Retinal pigment epithelial cell (primary cell): ENCODE data around the gene LGALS3BP.

Experiments used
- DNase-seq: peaks from one replicate; pipeline ENCODE4 v3.0.0-alpha.2; 2010; ENCODE audit warnings: low read depth
- H3K4me3 ChIP-seq: 2 replicates; pipeline ENCODE4 v1.5.1; 2011; ENCODE audit warnings: mild to moderate bottlenecking, low read length, control low read depth, moderate library complexity
- CTCF ChIP-seq: conservative IDR thresholded peaks from 2 replicates; pipeline ENCODE4 v1.5.1; 2011; ENCODE audit warnings: low read depth, low read length, control low read depth, inconsistent platforms

The LGALS3BP gene

DNA sequence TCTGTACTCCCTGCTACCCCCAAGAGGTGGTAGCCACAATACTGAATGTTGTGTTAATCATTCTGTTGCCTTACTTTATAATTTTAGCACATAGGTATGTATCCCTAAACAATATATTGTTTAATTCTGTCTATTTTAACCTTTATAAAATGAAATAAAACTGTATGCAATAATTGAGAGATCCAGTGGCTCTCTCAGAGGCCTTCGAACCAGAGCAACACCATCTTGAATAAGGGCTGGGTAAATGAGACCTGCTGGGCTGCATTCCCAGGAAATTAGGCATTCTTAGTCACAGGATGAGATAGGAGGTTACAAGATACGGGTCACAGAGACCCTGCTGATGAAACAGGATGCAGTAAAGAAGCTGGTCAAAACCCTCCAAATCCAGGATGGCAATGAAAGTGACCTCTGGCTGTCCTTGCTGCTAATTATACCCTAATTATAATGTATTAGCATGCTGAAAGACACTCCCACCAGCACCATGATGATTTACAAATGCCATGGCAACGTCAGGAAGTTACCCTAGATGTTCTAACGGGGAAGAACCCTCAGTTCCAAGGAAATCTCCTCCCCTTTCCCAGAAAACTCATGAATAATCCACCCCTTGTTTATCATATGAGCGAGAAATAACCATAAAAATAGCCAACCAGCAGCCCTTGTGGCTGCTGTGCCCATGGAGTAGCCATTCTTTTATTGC lies 31.9 kb upstream of the LGALS3BP start:
- no peak overlapping the region for H3K4me3 ChIP-seq
- TF ChIP-seq CTCF = no peak
- DNase-seq = no peak

DNA sequence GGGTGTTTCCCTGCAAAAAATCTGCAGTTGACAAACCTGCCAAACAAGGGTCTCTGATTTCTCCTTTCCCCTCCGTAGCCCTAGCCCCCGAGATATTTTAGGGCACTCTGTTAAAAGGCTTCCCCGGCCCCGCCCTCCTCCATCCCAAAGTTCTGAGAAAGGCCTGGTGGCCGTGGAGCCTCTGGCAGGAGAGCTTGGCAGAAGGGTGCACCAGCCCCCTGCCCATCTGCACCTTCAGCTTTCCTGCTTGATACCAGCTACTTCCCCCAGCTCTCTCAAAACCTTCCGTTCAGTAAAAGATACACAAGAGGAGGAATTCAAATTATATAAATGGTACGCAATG lies 30.6 kb upstream of the LGALS3BP start:
- H3K4me3 ChIP-seq = peak overlapping the region; percentile 96
- no peak for TF ChIP-seq CTCF
- no peak for DNase-seq

DNA sequence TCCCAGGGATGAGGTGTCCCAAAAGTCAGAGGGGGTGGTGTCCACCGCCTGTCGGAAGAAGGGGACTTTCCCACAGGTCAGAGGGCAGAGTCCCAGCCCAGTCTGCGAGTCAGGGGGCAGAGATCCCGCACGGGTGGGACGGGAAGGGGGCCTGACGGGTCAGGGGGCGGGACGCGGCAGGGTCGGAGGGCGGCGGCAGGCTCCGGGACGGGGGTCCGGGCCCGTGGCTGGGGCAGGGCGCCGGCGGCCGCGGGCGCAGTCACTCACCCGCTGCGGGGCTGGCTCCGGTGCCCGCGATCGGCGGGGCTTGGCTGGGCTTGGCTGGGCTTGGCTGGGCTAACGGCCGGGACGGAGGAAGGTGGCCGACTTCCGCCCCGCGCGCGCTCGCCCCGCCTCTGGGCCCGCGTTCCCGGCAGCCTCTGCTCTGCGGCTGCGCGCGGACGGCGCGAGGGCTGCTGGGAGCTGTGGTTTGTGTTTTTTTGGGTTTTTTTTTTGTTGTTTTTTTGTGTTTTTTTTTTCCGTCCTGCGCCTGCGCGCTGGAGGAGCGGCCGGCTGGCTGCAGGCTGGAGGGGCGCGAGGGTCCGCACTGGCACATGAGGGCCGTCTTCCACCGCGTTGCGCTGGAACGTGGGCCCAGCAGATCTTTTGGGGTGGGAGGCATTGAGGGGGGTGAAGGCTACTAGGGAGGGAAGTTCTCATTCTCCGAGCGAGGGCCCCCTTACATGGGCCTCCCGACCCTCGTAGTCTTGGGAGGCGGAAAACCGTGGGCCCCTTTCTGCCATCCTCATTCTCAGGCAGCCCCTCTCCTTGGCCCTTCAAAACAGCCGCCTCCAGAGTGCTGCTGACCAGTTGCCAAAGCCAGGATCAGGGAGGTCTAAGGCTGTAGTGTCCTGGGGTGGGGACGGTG lies 29.9 kb upstream of the LGALS3BP start, which contains the start of gene CANT1:
Gene CANT1, minus strand, starts transcription at position 368 of the 907 bp plus-strand sequence. CDS start 12,142 bp downstream, outside the sequence.
- no peak for TF ChIP-seq CTCF
- DNase-seq = no peak
- H3K4me3 ChIP-seq = peak within 1 kb of the TSS; percentile 96

DNA sequence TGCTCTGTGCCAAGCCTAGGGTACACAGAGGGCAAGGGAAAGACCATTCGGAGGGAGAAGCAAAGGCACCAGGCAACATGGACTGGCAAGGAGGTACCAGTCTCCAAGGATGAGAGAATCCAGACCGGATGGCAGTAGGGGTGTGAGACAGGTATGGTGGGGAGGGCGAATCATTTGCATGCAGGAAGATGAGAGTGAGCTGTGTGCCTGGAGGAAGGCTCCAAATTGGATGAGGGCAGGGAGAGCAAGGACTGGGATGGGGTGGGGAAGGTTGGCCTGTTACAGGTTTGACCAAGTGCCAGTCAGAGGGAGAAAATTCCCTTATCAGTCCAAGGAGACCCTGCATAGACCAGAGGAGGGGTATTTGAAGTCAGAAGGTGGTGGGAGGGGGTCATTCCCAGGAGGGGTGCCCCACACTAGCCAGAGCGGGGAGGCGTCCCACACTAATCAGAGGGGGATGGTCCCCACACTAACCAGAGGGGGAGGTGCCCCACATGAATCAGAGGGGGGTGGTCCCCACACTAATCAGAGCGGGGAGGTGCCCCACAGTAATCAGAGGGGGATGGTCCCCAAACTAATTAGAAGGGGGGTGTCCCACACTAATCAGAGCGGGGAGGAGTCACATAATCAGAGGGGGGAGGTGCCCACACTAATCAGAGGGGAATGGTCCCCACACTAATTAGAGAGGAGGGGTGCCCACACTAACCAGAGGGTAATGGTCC lies 29.1 kb upstream of the LGALS3BP start:
- no peak for DNase-seq
- peak overlapping the region; percentile 96 for H3K4me3 ChIP-seq
- no peak for TF ChIP-seq CTCF

DNA sequence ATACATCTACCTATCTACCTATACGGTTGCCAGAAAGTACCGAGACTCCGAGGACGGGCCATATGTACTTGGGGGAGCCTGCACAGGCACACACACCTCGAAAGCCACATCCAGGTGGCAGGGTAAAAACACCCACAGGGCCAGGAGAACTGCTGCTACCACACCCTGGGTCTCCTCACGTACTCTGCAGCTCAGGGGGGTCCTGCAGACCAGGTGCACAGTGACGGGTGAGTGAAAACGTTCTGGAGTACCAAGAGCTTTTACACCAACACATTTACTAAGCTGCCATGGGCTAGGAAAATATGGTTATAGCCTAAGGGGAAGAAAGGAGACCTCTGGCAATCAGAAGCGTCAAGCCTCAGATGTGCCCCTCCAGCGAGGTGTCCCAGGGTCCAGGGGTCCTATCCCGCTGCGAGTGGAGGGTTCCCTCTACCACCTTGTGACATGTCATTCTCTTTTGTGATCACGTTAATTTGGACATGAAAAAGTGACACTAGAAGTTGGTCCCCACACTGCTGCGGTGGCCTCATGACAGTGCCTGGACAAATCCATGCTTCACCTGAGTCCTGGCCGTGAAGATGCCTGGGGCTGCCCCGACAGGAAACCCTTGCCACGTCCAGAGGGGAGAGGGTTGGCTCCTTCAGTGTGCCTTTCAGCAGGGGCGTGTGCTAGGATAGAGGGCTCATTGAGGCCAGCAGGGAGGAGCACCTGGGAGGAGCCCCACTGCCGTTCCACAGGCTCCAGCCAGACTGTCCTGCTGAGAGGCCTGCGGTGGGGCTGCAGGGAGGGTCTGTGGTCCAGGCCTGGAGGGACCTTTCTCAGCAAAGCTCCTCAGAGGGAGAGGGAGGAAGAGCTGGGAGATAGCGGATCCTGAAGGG lies 28.0 kb upstream of the LGALS3BP start:
- no peak for DNase-seq
- no peak for TF ChIP-seq CTCF
- H3K4me3 ChIP-seq = no peak overlapping the region

DNA sequence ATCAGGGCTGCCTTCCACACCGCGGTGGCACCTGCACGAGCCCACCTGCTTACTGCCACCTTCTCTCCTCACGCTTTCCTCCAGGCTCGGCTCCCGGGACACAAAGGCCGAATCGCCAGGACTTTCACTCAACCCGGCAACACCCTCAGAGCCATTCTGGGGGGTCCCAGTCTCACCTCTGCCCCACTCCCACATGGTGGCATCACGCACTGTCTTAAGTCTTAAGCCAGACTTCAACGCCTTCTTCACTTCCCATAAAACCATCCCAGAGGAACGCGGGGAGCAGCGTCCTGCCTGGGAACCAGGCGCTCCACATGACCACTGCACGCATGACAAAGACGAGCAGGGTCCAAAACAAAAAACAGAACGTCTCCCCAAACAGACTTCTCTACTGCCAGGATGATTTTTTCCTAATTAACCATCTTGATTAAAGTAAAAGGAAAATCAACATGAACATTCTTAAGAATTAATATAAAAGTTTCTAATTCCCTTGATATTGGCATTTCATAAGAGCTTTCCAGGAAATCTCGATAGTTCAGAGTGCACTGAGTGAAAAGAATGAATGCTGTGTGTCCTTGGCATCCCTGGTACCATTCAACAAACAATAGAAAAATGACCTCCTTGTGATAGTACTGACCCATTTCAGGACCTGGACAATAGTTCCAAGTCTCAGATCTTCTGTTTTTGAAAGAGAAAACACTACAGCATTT lies 27.2 kb upstream of the LGALS3BP start:
- H3K4me3 ChIP-seq = no peak overlapping the region
- no peak for DNase-seq
- no peak for TF ChIP-seq CTCF
